Measurements from ENCODE around the gene PLCD1. TPM values are rescaled to one million over a fixed set of nuclear protein-coding genes. Genes with fewer than 3 reads are reported as not detected.
A peak's percentile ranks its signal among the peaks of the same experiment; 100 is the strongest.

Gene PLCD1
- total RNA-seq, 1 experiment from 2014 or later = 27.1 TPM

- Histone ChIP-seq H4K8ac (replicated peaks; ENCODE audit: insufficient read length, low read depth, low read length) (no peak overlapping the region), H2BK12ac (ENCODE audit: insufficient read length, low read depth, low read length) (no peak overlapping the region), H3K18ac (ENCODE audit: insufficient read length, low read depth, low read length) (no peak overlapping the region), H3K79me2 (ENCODE audit: insufficient read depth, low read length) (no peaks in the 10 kb centered on the region), H4K5ac (ENCODE audit: insufficient read length, low read depth, low read length) (no peak overlapping the region), H2BK15ac (ENCODE audit: low read depth, low read length) (no peak overlapping the region), H3K9me3 (ENCODE audit: control insufficient read depth, low read depth, low read length) (no peaks in the 10 kb centered on the region), H3K4me2 (ENCODE audit: insufficient read depth, insufficient read length, low read length) (peak overlapping the region; percentile 7), H3K9ac (ENCODE audit: extremely low read depth, insufficient read length, low read length) (no peak overlapping the region), H3K14ac (ENCODE audit: insufficient read depth, low read length) (no peak overlapping the region), H2BK120ac (ENCODE audit: low read depth, low read length, poor library complexity, severe bottlenecking) (no peak overlapping the region), H3T11ph (ENCODE audit: low read length) (no peak overlapping the region), H3K4ac (ENCODE audit: low read depth, low read length) (no peak overlapping the region), H2AK5ac (ENCODE audit: insufficient read length, low read length) (no peak overlapping the region), H2BK20ac (ENCODE audit: low read depth, low read length, poor library complexity, severe bottlenecking) (no peak overlapping the region), H3K27me3 (ENCODE audit: insufficient read depth, low read length) (no peaks in the 10 kb centered on the region), H4K91ac (ENCODE audit: insufficient read length, low read depth, low read length) (no peak overlapping the region), H3K56ac (ENCODE audit: insufficient read length, low read depth, low read length) (no peak overlapping the region), H4K20me1 (ENCODE audit: control insufficient read depth, insufficient read depth, insufficient read length) (no peaks in the 10 kb centered on the region), H3K4me1 (ENCODE audit: insufficient read depth, low read length) (peaks cover 19% of the 10 kb centered on the region), H3K23ac (ENCODE audit: insufficient read length, low read depth, low read length) (no peak overlapping the region), H3K79me1 (ENCODE audit: insufficient read depth, low read depth, low read length, poor library complexity, severe bottlenecking) (no peaks in the 10 kb centered on the region), H2BK5ac (ENCODE audit: insufficient read length, low read length) (no peak overlapping the region), H2AFZ (ENCODE audit: low read length) (no peak overlapping the region), H3K23me2 (ENCODE audit: insufficient read length, low read depth, low read length, poor library complexity, severe bottlenecking) (no peaks in the 10 kb centered on the region), H3K27ac (ENCODE audit: insufficient read length, low read depth, low read length) (peak overlapping the region; percentile 76)
- Mint-ChIP-seq H3K9me3 (no peaks in the 10 kb centered on the region), H3K36me3 (ENCODE audit: insufficient read depth in 1 of 3, low read depth in 3 of 3) (peaks cover 0 to 8% (median 2%) of the 10 kb centered on the region in 3 experiments; a peak in 4 of 7 replicates), H3K4me1 (peaks cover 30 to 31% of the 10 kb centered on the region in 2 experiments), H3K27ac (peak overlapping the region; percentile 53 to 96 (median 93)), H3K27me3 (ENCODE audit: low read depth) (no peaks in the 10 kb centered on the region), H3K4me3 (peak overlapping the region in 1 of 2 experiments; percentile 17; a peak in 2 of 5 replicates)
- no CpG with 5 or more reads among the region's 6 CpGs for WGBS (ENCODE audit: extremely low coverage, insufficient read length, low lambda C conversion rate)
- no peak for DNase-seq
- TF ChIP-seq CTCF (conservative IDR thresholded peaks at IDR 0.05) = no peak
Measured at GRCh38 chr3:37961622-37962431, 67.6 kb downstream of the PLCD1 start.

All from H9 (cell line).